Vagina (tissue), 2 donors: ENCODE results near the gene RCSD1.

Experiments used
- CTCF ChIP-seq, 3 experiments: fragments of 450-650 bp in 2 of 3; fragments of 200-600 bp in 1 of 3; sonication (generic) in 1 of 3; IDR thresholded peaks; one replicate each; pipeline ENCODE4 v1.5.1; 2017 to 2019; ENCODE audit warnings: antibody characterized with exemption in 3 of 3, mild to moderate bottlenecking in 2 of 3, moderate library complexity in 2 of 3
- POLR2A ChIP-seq, 2 donors: fragments of 450-650 bp; IDR thresholded peaks; one replicate each; pipeline ENCODE4 v1.6.1; 2017; ENCODE audit warnings: antibody characterized with exemption in 2 of 2, mild to moderate bottlenecking in 2 of 2, moderate library complexity in 2 of 2
- POLR2AphosphoS5 ChIP-seq, 2 donors: sonication (generic); formaldehyde crosslinking; IDR thresholded peaks; one replicate each; pipeline ENCODE4 v1.9.0; 2017; ENCODE audit warnings: antibody characterized with exemption in 2 of 2, mild to moderate bottlenecking in 2 of 2, low read depth in 1 of 2; ENCODE audit not compliant: insufficient read depth in 1 of 2

- TF ChIP-seq POLR2A (IDR thresholded peaks at IDR 0.05) = no peak
- no peak for TF ChIP-seq CTCF (IDR thresholded peaks at IDR 0.05)
- TF ChIP-seq POLR2AphosphoS5 (IDR thresholded peaks at IDR 0.05; ENCODE audit: insufficient read depth in 1 of 2, low read depth in 1 of 2) = no peak
These were observed 65.1 kb downstream of the RCSD1 start for GRCh38 chr1:167695147-167695546.
